ENCODE results near the gene WDR90. TPM values are rescaled to one million over a fixed set of nuclear protein-coding genes. Genes with fewer than 3 reads are reported as not detected.

Gene WDR90
- polyA plus RNA-seq (2013, experiment 1 of 2; ENCODE audit: insufficient read length), result 16.0 TPM
- polyA plus RNA-seq (2013, experiment 2 of 2; ENCODE audit: insufficient read length), result 12.8 TPM

DNA sequence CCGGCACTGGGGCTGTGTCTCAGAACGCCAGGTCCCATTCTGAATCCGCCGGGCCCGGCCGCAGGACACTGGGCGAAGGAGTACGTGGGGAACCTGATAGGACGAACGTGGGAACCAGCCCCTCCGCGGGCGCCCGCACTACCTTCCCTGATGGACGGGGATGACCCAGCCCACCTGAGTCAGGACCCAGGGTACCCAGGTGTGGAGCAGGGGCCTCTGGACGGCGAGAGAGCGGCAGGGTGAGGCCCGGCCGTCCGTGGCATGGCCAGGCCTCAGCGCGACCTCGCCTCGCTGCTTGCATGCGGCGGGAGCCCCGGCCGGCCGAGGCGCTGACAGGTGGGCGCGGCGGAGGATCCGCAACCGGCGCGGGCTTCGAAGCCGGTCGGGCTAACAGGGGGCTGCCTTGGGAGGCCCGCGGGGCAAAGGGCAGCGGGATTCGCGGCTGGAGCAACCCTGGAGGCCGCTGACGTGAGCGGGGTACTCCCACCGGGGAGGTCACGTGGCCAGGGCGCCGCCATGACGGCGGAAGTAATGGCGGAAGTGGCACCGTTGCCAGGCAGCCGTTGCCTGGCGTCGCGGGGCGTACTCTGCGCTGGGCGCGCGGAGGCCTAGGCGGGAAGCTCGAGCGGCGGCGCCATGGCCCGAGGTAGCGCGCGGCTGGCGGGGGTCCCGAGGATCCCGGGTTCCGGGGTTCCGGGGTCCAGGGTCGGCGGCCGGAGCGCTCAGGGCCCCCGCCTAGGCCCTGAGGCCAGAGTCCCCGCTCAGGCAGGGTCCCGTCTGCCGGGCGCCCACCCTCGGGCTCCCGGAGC, at the start of gene WDR90:
WDR90 (plus strand) TSS at position 585 of the 809 bp plus-strand sequence; CDS start at position 637, 52 bp downstream.
- peak; percentile 91 for DNase-seq

DNA sequence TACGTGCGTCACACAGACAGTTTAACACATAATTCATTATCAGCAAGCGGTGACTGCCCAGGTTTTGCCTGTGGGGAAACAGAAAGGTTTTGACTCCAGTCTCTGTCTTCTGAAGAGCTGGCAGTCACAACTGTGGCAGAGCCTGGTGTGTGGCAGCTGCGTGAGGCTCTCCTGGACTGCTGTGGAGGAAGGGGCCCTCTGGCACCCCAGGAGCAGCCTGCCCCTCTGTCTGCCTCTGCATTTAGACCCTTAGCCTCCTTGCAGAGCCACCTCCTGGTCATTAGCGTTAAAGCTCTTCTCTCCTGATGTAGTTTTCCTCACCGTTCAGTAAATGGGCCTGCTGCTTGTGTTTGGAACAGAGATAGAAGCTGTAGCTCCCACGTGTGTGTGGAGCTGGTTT, 48.4 kb upstream of the WDR90 start:
- DNase-seq, result no peak

DNA sequence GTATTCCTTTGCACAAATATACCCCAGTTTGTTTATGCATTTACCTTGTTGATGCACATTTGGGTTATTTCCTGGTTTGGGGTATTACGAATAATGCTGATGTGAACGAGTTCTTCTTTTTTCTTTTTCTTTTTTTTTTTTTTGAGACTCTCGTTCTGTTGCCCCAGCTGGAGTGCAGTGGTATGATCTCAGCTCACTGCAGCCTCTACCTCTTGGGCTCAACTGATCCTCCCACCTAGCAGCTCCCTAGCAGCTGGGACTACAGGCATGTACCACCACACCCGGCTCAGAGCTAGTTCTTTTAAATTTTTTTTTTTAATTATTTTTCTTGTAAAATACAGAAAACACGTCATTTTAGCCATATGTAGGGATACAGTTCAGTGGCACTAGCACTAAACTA, 45.2 kb upstream of the WDR90 start:
- no peak for DNase-seq

DNA sequence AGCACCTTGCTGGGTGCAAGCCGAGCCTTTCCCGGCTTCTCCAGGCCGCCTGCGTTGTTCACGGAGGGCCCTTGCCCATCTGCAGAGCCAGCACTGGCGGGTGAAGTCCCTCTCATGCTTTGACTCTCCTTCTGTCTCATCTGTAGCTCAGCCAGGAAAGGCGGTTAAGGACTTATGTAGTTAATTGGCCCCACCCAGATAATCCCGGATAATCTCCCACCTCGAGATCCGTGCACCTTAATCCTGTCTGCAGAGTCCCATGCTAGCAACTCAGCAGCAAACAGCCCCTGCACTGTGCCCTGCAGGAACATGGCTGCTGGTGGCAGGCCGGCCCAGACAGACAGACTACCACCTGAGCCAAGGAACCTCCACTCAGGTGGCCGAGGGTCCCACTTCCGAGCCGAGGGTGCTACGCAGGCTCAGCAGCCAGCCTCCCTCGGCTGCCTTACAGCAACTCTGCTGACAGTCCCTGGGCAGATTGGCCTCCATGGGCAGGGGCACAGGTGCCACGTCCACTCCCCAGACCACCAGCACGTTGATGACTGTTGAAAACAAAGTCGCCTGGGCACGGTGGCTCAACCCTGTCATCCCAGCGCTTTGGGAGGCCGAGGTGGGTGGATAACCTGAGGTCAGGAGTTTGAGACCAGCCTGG, 42.4 kb upstream of the WDR90 start:
- no peak for DNase-seq

DNA sequence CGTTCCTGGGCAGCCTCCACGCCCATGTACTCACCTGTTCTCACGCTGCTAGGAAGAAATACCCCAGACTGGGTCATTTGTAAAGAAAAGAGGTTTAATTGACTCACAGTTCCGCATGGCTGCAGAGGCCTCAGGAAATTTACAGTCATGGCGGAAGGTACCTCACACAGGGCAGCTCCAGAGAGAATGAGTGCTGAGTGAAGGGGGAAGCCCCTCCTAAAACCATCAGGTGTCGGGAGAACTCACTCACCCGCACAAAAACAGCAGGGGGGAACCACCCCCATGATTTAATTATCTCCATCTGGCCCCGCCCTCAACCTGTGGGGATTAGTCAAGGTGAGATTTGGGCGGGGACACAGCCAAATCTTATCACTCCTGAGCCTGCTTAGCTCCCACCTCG, 41.1 kb upstream of the WDR90 start:
- DNase-seq, result no peak

DNA sequence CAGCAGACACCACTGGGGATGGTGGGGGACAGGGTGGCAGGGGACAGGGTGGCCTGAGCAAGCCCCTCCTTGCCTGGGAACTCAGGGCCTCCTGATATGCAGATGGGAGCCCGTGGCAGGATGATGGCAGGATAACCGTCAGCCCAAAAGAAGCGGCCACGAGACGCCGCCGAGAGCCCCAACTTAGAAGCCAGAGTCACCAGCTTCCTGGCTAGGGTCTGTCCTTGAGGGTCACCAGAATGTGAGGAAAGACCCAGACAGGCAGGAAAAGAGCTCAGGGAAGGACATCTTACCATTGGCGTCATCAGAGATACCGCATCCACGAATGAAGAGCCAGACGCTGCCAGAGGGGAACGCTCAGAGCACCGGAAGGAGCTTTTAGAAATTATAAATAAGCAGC, 39.8 kb upstream of the WDR90 start:
- DNase-seq, result no peak

DNA sequence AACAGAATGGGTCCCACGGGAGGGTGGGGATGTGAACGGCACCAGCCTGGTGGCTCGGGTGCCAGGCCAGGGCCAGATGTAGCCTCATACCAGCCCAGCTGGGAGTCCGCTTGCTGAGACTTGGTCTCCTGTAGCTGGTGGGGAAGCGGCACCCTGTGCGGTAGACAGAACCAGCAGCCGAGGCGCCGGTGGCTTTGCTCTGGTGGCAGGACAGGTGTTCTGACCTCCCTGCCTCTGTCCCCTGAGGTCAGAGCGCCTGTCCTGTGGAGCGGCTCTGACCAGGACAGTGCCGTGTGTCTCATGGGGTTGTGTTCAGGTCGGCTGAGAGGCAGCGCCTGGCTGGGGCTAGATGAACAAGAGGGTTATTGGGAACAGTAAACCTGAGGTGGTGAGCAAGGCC, 39.2 kb upstream of the WDR90 start:
- no peak for DNase-seq

DNA sequence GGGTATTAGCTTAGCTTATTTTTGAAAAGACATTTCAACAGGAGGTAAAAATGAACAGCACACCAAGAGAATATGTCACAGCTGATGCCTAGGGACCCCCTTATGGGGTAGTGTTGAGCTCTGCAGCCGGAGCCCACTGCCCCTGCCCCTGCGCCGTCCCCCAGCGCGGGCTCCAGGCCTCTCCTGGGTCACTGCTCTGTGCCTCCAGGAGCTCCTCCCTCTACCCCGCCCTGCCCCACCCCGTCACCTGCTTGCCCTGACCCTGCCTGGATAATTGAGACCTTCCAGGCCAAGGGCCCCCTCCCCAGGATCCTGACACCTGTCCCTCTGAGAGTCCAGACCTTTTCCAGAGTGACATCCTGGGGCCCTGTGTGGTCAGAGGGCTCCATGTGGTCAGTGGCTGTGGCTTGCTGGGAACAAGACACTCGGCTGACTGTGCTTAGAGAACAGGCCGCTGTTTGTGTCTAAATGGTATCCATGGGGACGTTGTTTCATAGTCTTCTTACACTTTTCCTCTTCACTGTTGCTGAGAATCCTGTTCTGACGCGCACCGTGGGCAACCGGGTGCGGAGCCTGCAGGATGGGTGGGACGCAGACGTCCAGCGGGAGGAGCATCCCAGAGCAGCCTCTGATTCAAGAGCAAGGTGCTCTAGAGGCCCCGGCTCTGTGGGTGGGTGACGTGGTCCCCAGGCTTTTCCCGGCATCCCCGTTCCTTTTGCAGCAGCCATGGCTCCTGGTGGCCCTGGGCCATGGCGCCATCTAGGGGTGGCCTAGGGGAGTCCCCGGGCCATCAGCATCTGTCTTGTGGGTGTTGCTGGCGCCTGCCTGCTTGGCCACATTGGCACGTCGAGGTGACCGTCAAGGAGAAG, 38.4 kb upstream of the WDR90 start:
- DNase-seq, result no peak

DNA sequence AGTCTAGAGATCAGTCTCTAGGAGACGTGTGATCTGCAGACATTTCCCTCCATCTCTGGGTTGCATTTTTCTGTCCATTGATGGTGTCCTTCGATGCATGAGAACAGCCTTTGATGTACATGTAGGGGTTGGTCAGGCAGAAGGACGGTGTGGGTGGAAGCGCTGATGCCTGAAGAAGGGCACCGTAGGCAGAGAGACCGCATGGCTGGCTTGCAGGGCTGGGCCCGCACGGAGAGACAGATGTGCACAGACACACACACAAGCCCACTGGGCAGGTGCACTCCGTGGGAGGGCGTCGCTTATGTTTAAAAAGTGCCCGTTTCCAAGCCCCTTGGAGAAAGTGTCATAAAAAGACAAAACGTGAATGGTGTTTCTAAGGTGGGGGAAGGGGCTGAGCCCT, 34.0 kb upstream of the WDR90 start:
- no peak for DNase-seq

DNA sequence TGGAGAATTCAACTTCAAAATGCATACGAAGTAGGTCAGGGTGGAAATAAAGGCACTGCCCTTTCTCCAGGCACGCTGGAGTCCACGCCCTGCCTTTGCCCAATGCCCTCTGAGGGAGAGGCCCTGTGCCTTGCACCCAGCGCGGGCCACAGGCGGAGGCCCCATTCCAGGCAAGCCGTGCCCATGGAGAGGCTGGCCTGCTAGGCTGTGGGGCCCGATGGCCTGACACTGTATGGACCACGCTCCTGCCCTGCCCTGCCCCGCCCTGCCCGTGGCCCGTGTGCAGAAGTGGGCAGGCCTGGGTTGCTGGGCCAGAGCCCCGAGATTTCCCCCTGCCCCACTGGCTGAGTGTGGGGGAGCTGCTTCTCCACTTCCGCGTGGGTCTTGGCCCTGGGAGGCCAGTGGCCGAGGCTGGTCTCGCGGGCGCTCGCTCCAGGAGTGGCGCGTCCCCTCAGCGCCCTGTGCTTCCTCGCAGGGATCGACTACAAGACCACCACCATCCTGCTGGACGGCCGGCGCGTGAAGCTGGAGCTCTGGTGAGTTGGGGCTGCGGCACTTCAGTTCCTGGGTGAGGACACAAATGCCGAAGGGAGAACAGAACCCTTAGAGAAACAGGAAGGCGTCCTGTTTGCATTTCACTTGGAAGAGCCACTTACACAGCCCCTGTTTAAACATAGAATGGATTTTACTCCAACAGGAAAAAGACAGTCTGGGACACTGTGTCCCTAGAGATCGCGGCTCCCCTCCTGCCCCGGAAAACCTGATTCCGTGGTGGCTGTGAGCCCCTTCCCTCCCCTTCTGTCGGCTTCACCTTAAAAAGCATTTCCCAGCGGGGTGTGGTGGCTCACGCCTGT, 32.2 kb upstream of the WDR90 start:
- DNase-seq, result no peak

DNA sequence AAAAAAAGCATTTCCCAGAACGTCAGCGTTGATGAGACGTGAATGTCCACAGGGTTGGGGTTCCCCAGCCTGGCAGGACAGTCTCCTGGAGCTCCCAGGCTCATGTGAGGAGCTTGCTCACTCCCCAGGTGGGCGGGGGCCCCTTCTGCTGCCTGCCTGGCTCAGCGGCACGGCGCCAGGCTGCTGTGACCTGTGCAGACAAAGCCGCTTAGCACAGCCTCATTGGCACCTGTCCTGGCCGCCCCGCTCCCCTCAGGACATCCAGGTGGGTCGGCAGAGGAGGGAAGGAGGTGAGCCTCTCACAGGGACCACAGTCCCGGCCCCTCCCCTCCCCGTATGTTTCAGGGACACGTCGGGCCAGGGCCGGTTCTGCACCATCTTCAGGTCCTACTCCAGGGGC, 31.3 kb upstream of the WDR90 start:
- no peak for DNase-seq

DNA sequence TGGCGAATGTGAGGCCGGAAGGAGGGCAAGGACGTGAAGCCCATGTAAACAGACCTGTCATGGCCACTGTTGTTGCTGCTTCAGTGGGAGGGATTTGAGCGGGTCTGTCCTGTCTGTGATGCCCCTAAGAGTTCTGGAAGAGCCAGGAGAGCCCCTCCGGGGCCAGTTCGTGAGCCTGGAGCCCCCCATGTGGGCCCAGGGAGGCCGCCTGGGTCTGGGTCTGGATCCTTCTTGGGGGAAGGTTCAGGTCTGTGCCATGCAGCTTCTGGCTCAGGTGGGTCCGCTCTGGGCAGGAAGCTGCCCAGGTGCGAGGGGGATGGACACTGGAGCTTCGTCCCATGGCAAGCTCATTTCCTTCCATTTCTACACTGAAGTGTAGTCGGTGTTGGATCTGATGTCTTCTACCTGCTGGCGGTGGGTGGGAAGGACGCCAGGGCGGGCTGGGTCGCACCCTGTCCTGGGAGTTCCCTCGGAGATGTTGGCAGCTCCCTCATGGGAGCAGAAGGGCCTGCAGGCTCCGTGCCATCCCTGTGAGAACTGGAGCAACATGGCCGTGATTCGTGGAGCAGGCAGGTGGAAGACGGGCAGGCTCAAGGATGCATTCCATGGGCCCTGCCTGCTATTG, 29.6 kb upstream of the WDR90 start:
- DNase-seq, result no peak

DNA sequence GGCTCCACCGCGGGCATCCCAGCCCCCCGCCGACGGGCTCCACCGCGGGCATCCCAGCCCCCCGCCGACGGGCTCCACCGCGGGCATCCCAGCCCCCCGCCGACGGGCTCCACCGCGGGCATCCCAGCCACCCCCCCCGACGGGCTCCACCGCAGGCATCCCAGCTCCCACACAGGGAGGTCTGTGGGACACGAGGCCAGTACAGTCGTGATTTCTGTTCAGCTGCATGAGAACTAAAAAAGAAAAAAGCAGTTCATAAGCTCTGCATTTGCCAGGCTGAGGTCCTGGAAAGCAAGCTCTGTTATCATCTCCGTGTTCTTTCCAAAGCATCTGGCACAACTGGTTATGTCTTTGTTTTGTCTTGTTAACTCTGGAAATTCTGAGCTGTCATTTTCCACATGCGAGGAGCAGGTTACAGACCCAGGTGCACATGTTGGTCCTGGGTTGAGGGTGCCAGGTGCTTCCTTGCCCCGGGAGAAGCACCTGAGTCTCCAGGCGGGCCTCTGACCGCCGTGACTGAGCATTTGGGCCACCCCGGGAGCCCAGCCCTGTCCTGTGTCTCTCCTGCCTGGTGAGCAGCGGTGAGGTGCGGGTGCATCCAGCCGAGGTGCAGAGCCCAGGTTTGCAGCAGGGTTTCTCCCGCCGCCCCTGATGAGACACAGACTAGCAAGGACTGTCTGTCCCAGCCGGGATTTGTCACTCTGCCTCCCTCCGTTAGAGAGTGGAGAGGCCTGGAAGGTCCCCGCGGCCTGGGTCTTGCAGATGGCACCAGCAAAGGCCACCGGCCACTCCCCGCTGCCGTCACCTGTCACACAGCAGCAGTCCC, 28.3 kb upstream of the WDR90 start:
- DNase-seq, result no peak

DNA sequence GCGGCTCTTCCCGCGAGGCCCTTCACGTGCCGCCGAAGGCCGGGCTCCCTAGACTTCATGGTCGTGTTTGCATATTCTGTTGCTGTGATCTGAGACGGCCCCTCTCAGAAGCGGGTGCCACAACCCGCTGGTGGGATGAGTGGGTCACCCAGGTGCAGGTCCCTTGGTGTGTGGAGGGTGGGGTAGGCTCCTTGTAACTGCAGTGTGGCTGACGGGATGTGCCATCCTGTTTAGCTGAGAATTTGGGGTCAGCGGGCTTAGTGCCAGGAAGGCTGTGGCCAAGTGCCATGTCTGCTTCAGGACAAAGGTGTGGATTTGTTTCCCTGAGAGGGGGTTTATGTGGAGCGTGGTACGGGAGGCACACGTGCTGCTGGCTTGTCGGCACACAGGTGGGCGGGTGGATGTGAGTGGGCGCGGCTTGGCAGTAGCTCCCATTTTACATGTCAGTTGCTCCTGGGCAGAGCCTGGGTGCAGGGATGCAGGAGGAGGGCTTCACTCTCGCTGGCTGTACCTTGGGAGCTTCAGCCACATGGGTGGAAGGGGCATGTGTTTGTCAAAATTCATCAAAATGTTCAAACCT, 27.5 kb upstream of the WDR90 start:
- no peak for DNase-seq

DNA sequence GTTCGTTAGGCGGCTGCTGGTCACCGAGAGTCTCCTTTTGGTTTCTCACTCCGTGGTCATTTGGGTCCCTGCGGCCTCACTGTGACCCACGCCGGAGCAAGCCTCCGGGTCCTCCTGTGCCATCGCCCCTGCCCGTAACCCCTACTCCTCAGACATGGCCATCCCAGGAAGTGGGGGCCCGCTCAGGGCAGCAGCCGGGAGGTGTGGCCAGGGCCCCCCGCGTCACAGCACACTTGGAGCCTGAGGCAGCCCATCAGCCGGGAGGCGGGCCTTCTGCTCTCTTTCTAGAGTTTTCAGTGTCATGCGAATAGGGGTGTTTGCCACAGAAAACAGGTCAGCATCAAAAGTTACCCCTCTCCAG, 26.3 kb upstream of the WDR90 start:
- no peak for DNase-seq

DNA sequence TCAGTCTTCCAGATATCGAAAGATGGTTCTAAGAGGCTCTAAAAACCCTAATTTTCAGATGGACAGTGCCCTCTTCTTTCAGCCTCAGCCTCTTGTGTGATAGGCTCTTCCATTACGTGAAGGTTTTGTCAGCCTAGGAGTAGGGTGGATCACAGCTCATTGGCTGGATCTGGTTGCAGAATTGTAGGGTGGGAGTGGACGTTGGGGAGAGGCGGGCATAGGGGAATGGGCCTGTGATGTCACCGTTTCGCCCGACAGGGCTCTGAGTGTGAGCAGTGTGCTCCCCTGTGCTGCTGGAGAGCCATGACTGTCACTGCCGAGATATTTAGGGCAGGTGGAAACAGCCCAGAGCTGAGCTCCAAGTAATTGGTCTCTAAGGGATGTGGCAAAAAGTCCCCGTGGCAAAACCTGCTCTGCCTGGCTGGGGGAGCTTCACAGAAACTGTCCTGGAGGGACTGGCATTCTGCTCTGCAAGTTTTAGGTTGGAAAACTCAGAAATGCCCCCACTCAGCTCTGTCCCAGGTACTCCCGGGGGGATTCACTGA, 24.6 kb upstream of the WDR90 start:
- no peak for DNase-seq

DNA sequence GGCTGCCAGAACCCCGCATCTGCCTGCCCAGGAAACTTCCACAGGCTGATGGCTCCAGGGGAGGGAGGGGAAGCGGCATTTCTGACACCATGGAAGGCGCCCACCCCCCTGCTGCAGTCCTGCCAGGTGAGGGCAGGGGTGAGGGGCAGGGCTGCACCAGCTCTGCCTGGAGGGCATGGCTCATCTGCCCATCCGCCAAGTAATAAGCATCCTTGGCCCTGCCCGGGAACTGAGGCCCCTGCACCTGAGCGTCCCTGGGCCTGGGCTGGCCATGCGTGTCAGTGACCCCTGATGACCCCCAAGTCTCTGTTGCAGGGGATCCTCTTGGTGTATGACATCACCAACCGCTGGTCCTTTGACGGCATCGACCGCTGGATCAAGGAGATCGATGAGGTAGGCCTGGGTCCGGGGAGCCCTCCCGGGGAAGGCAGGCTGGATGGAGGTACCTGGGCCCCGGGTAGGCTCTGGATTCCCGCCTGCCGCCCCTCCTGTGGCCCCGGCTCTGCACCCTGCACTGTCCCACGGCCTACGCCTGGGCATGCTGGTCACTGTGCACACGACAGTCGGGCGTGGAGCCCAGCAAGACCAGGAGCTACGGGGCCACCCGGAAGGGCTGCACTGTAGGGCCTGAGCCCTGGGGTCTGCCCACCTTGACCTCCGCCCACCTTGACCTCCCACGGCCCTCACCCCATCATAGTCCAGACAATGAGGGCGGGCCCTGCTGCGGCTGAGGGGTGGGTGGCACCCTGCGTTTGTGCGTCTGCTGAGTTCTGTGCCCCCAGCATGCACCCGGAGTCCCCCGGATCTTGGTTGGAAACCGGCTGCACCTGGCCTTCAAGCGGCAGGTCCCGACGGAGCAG, 23.8 kb upstream of the WDR90 start:
- DNase-seq, result no peak

DNA sequence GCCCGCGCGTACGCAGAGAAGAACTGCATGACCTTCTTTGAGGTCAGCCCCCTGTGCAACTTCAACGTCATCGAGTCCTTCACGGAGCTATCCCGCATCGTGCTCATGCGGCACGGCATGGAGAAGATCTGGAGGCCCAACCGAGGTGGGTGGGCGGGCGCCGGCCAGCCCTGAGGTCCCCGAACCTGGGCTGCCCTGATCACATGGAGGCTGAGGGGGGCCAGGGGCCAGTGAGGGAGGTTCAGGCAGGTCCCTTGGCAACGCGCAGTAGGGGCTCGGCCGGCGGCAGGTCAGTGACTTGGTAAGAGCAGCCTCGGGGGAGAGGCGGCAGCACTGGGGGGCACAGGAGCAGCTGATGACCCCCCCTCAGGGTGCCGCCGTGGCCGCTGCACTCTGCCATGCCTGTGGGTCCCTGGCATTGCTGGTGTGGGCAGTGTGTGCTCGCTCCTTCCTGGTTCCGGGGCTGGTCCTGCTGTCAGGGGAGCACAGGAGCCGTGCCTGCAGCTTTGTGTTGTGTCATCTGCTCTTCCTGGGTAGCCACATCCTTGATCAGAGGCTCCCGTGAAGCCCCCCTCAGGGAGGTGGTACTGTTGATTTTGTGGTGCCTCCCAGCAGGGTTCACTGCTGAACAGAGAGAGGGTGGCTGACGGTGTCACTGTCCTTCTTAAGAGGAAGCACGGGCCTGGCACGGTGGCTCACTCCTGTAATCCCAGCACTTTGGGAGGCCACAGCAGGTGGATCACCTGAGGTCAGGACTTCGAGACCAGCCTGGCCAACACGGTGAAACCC, 23.0 kb upstream of the WDR90 start:
- no peak for DNase-seq
